Mesenchymal stem cell (in vitro differentiated cells and primary cell): Measurements from ENCODE around the gene ZSCAN25.

Experiments used
- DNase-seq: peaks from one replicate; pipeline ENCODE4 v3.0.0-alpha.2; 2013
- H2AFZ ChIP-seq: one replicate; pipeline ENCODE4 v1.6.1; 2013; ENCODE audit warnings: low read depth, mild to moderate bottlenecking, control low read depth, inconsistent platforms, low read length, moderate library complexity
- H2AK5ac ChIP-seq: 2 replicates; pipeline ENCODE4 v1.6.1; 2013; ENCODE audit warnings: low read length, moderate library complexity, mild to moderate bottlenecking, inconsistent platforms; ENCODE audit not compliant: severe bottlenecking
- H2BK120ac ChIP-seq: one replicate; pipeline ENCODE4 v1.6.1; 2013; ENCODE audit warnings: low read depth, mild to moderate bottlenecking, inconsistent platforms, low read length, moderate library complexity
- H2BK12ac ChIP-seq, 2 experiments: one replicate each; pipeline ENCODE4 v1.6.1; 2013; ENCODE audit warnings: inconsistent platforms in 2 of 2, low read length in 2 of 2, mild to moderate bottlenecking in 2 of 2, moderate library complexity in 2 of 2, control low read depth in 1 of 2
- H2BK15ac ChIP-seq: one replicate; pipeline ENCODE4 v1.6.1; 2013; ENCODE audit warnings: mild to moderate bottlenecking, low read depth, inconsistent platforms; ENCODE audit not compliant: poor library complexity, severe bottlenecking
- H2BK5ac ChIP-seq: 2 replicates; pipeline ENCODE4 v1.6.1; 2013; ENCODE audit warnings: low read depth, mild to moderate bottlenecking, low read length, control low read depth, inconsistent platforms; ENCODE audit not compliant: poor library complexity, severe bottlenecking
- H3K14ac ChIP-seq, 2 experiments: one replicate each; pipeline ENCODE4 v1.6.1; 2013; ENCODE audit warnings: inconsistent platforms in 2 of 2, low read length in 2 of 2, control low read depth in 1 of 2, mild to moderate bottlenecking in 1 of 2, moderate library complexity in 1 of 2
- H3K18ac ChIP-seq, 2 experiments: one replicate each; pipeline ENCODE4 v1.6.1; 2013; ENCODE audit warnings: inconsistent platforms in 2 of 2, low read length in 2 of 2, control low read depth in 1 of 2, low read depth in 1 of 2, mild to moderate bottlenecking in 1 of 2
- H3K23ac ChIP-seq, 2 experiments: one replicate each; pipeline ENCODE4 v1.6.1; 2013; ENCODE audit warnings: inconsistent platforms in 2 of 2, low read length in 2 of 2, mild to moderate bottlenecking in 2 of 2, moderate library complexity in 2 of 2, control low read depth in 1 of 2
- H3K27ac ChIP-seq: 2 replicates; pipeline ENCODE4 v1.5.1; 2013; ENCODE audit warnings: mild to moderate bottlenecking, moderate library complexity, low read length, control low read depth, inconsistent platforms; ENCODE audit not compliant: poor library complexity, severe bottlenecking
- H3K27me3 ChIP-seq, 2 experiments: 2 replicates each; pipeline versions ENCODE4 v1.6.1 to v1.7.0; 2013; ENCODE audit warnings: low read length in 2 of 2, mild to moderate bottlenecking in 2 of 2, moderate library complexity in 2 of 2, control low read depth in 1 of 2, inconsistent platforms in 1 of 2; ENCODE audit not compliant: control insufficient read depth in 1 of 2, insufficient read depth in 1 of 2
- H3K36me3 ChIP-seq, 2 experiments: 2 replicates each; pipeline versions ENCODE4 v1.6.1 to v1.7.0; 2013; ENCODE audit warnings: low read length in 2 of 2, control low read depth in 1 of 2, inconsistent platforms in 1 of 2, low read depth in 1 of 2, mild to moderate bottlenecking in 1 of 2; ENCODE audit not compliant: insufficient read depth in 2 of 2, control insufficient read depth in 1 of 2
- H3K4ac ChIP-seq, 2 experiments: one replicate each; pipeline ENCODE4 v1.6.1; 2013; ENCODE audit warnings: inconsistent platforms in 2 of 2, low read length in 2 of 2, mild to moderate bottlenecking in 2 of 2, moderate library complexity in 2 of 2, control low read depth in 1 of 2, low read depth in 1 of 2
- H3K4me1 ChIP-seq: 2 replicates; pipeline ENCODE4 v1.6.1; 2013; ENCODE audit warnings: low read depth, low read length, control low read depth; ENCODE audit not compliant: control insufficient read depth, insufficient read depth
- H3K4me2 ChIP-seq: 2 replicates; pipeline ENCODE4 v1.6.1; 2013; ENCODE audit warnings: low read length, mild to moderate bottlenecking, inconsistent platforms; ENCODE audit not compliant: poor library complexity, severe bottlenecking
- H3K4me3 ChIP-seq, 2 experiments: 2 replicates each; pipeline versions ENCODE4 v1.5.1 to v1.7.0; 2013; ENCODE audit warnings: low read length in 2 of 2, mild to moderate bottlenecking in 2 of 2, control low read depth in 1 of 2, low read depth in 1 of 2; ENCODE audit not compliant: insufficient read depth in 1 of 2
- H3K79me1 ChIP-seq: replicated peaks from 2 replicates; pipeline ENCODE4 v1.6.1; 2013; ENCODE audit warnings: mild to moderate bottlenecking, control low read depth, low read length, inconsistent platforms; ENCODE audit not compliant: poor library complexity, severe bottlenecking
- H3K9ac ChIP-seq: 2 replicates; pipeline ENCODE4 v1.7.0; 2013; ENCODE audit warnings: mild to moderate bottlenecking, low read length, moderate library complexity
- H3K9me3 ChIP-seq: 2 replicates; pipeline ENCODE4 v1.7.0; 2013; ENCODE audit warnings: mild to moderate bottlenecking, low read length; ENCODE audit not compliant: control insufficient read depth
- H4K8ac ChIP-seq: one replicate; pipeline ENCODE4 v1.6.1; 2013; ENCODE audit warnings: inconsistent platforms, mild to moderate bottlenecking, low read length, moderate library complexity
- H4K91ac ChIP-seq: one replicate; pipeline ENCODE4 v1.6.1; 2013; ENCODE audit warnings: mild to moderate bottlenecking, low read length, inconsistent platforms
- WGBS: methylation state at CpG from one replicate; pipeline ENCODE4 v1.1.7; 2013; ENCODE audit warnings: mixed read lengths; 5-methylcytosine and 5-hydroxymethylcytosine counted together

The ZSCAN25 gene

DNA sequence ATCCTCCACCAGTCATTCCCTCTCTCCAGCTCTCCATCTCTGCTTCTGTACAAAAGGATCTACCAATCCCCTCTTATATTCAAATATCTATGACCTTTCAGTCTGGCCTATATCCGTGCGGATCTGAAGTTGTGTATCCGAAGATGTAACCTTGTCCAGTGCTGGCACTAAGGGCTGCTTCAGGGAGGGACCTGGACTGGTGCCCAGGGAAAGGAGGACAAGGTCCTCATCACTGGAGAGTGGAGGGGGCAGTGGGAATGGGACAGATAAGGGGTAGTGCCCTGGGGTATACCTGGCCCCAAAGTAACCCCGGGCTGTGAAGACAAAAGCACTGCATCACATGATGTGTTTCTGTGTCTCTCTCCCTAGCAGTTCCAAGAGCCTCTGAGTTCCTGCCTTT is 16.9 kb upstream of the ZSCAN25 start:
- Histone ChIP-seq H4K91ac (peak overlapping the region; percentile 15), H3K27ac (no peak overlapping the region), H3K27me3 (no peaks in the 10 kb centered on the region)

DNA sequence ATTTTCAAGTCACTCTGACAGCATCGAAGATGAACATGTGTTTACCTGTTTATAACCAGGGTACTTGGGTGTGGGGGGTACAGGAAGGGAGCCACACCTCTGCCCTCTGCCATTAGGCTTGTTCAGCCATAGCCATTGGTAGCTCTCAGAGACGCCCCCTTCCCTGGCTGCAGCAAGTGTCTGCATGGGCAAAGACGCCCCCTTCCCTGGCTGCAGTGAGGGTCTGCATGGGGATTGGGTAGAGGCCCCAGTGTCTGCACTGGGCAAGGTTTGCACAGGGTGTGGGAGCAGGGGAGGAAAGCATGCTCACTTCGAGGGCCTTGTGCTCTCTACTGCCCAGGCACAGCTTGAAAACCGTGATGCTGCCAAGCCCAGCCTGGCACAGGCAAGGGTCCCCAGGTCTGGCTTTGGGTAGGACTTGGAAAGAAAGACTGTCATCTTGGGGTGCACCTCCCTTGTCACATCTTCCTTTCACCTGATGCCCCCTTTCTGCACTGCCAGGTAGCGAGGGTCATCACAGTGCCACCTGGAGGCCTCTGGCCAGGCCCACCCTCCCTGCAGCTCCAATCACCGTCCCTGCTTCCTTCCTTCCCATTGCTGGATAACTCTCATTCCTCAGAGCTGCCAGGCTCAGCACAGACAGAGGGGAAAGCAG is 15.0 kb upstream of the ZSCAN25 start:
- Histone ChIP-seq H3K9ac (no peak overlapping the region), H2BK5ac (no peak overlapping the region), H3K27me3 (peaks cover 0 to 3% of the 10 kb centered on the region in 2 experiments), H3K4ac (no peak overlapping the region), H3K4me2 (no peak overlapping the region), H3K23ac (no peak overlapping the region), H4K8ac (no peak overlapping the region), H2BK12ac (no peak overlapping the region), H3K4me1 (no peaks in the 10 kb centered on the region), H3K27ac (no peak overlapping the region), H3K18ac (no peak overlapping the region), H2AK5ac (no peak overlapping the region), H2AFZ (no peak overlapping the region), H2BK15ac (no peak overlapping the region), H2BK120ac (no peak overlapping the region), H3K9me3 (no peaks in the 10 kb centered on the region), H3K36me3 (peaks cover 0 to 5% of the 10 kb centered on the region in 2 experiments), H3K14ac (no peak overlapping the region), H4K91ac (no peak overlapping the region), H3K79me1 (no peaks in the 10 kb centered on the region), H3K4me3 (no peak overlapping the region)
- 71% methylated on average over 7 of the region's 7 CpGs for WGBS
- no peak for DNase-seq

More for the DNA sequence above, 16.9 kb upstream of the ZSCAN25 start:
- no peak overlapping the region for H2AK5ac ChIP-seq
- H3K4me1 ChIP-seq: no peaks in the 10 kb centered on the region
- H3K9ac ChIP-seq: no peak overlapping the region
- no peak overlapping the region for H3K18ac ChIP-seq
- H3K4ac ChIP-seq: no peak overlapping the region
- H3K14ac ChIP-seq: no peak overlapping the region
- H4K8ac ChIP-seq: no peak overlapping the region
- no peak overlapping the region for H2BK12ac ChIP-seq
- no peak overlapping the region for H3K4me3 ChIP-seq
- H2BK5ac ChIP-seq: no peak overlapping the region
- no peaks in the 10 kb centered on the region for H3K9me3 ChIP-seq
- H3K79me1 ChIP-seq: no peaks in the 10 kb centered on the region
- no peak overlapping the region for H2BK120ac ChIP-seq
- H3K4me2 ChIP-seq: no peak overlapping the region
- no peak overlapping the region for H3K23ac ChIP-seq
- H2BK15ac ChIP-seq: no peak overlapping the region
- WGBS: 94% methylated on average over 3 of the region's 4 CpGs
- no peak overlapping the region for H2AFZ ChIP-seq
- peaks cover 0 to 5% of the 10 kb centered on the region in 2 experiments for H3K36me3 ChIP-seq
- DNase-seq: no peak

- Histone ChIP-seq H3K9ac (no peak overlapping the region), H4K8ac (no peak overlapping the region), H3K4ac (no peak overlapping the region), H2AK5ac (no peak overlapping the region), H3K18ac (no peak overlapping the region), H3K4me1 (no peaks in the 10 kb centered on the region), H3K4me2 (no peak overlapping the region), H3K27me3 (peaks cover 0 to 3% of the 10 kb centered on the region in 2 experiments), H3K36me3 (no peaks in the 10 kb centered on the region), H2BK12ac (no peak overlapping the region), H2BK15ac (no peak overlapping the region), H3K27ac (no peak overlapping the region), H3K23ac (no peak overlapping the region), H2AFZ (no peak overlapping the region), H3K14ac (no peak overlapping the region), H3K79me1 (no peaks in the 10 kb centered on the region), H2BK120ac (no peak overlapping the region), H2BK5ac (no peak overlapping the region), H3K9me3 (no peaks in the 10 kb centered on the region), H3K4me3 (no peak overlapping the region), H4K91ac (no peak overlapping the region)
- DNase-seq: no peak
- WGBS: 84% methylated on average over 7 of the region's 7 CpGs
Measured at GRCh38 chr7:99605527-99605926, 11.2 kb upstream of the ZSCAN25 start.

- H3K4me3 ChIP-seq: no peak overlapping the region
- H3K18ac ChIP-seq: no peak overlapping the region
- no peak overlapping the region for H2AK5ac ChIP-seq
- no peak overlapping the region for H3K14ac ChIP-seq
- no peak overlapping the region for H4K8ac ChIP-seq
- H3K79me1 ChIP-seq: no peaks in the 10 kb centered on the region
- H2BK5ac ChIP-seq: no peak overlapping the region
- H2BK15ac ChIP-seq: no peak overlapping the region
- no peak overlapping the region for H3K4ac ChIP-seq
- H2BK120ac ChIP-seq: no peak overlapping the region
- H3K9ac ChIP-seq: no peak overlapping the region
- no peak overlapping the region for H3K27ac ChIP-seq
- DNase-seq: no peak
- H3K36me3 ChIP-seq: no peaks in the 10 kb centered on the region
- H2BK12ac ChIP-seq: no peak overlapping the region
- no peaks in the 10 kb centered on the region for H3K4me1 ChIP-seq
- H4K91ac ChIP-seq: no peak overlapping the region
- no peaks in the 10 kb centered on the region for H3K9me3 ChIP-seq
- H2AFZ ChIP-seq: no peak overlapping the region
- peaks cover 0 to 3% of the 10 kb centered on the region in 2 experiments for H3K27me3 ChIP-seq
- no peak overlapping the region for H3K23ac ChIP-seq
- 87% methylated on average over 8 of the region's 8 CpGs for WGBS
- H3K4me2 ChIP-seq: no peak overlapping the region
Measured at GRCh38 chr7:99606531-99606930, 10.2 kb upstream of the ZSCAN25 start.
